ENCODE measurements around the gene SIGLEC11.
A peak's percentile ranks its signal among the peaks of the same experiment; 100 is the strongest.

SIGLEC11 gene

DNA sequence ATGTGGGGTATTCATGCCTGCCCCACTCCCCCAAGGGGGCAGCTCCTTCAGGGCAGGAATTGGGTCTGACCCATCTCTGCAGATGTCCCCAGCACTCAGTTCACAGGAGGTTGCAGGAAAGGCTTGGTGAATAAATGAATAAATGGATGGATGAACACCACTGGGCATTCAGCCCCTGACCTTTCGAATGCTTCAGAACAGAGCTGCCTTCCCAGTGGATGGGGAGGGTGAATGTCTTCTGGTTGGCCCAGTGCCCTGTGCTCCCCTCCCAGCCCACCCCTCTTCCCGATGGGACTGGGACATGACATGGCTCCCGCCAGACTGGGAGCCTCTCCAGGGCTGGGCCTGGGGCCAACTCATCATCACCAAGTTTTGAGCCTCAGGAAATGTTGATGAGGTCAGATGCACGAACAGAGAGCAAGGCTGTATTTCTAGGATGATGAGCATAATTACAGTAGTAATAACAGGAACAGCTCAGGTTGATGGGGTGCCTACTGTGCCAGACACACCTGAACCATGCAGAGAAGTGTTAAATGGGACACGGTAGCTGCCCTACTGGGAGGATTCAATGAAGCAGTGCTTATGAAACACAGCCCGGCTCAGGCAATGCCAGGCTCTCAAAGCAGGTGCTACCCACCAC, 38.5 kb upstream of the SIGLEC11 start:
- Histone ChIP-seq H3K9me3 (ENCODE audit: severe bottlenecking) (no peaks in the 10 kb centered on the region), H3K27ac (no peak overlapping the region), H3K27me3 (ENCODE audit: insufficient read depth, low read depth, severe bottlenecking) (no peaks in the 10 kb centered on the region), H3K36me3 (peaks cover 43% of the 10 kb centered on the region), H3K4me3 (ENCODE audit: low read depth, low read length) (no peak overlapping the region)
- DNase-seq, result no peak
- TF ChIP-seq, protein P1, sequence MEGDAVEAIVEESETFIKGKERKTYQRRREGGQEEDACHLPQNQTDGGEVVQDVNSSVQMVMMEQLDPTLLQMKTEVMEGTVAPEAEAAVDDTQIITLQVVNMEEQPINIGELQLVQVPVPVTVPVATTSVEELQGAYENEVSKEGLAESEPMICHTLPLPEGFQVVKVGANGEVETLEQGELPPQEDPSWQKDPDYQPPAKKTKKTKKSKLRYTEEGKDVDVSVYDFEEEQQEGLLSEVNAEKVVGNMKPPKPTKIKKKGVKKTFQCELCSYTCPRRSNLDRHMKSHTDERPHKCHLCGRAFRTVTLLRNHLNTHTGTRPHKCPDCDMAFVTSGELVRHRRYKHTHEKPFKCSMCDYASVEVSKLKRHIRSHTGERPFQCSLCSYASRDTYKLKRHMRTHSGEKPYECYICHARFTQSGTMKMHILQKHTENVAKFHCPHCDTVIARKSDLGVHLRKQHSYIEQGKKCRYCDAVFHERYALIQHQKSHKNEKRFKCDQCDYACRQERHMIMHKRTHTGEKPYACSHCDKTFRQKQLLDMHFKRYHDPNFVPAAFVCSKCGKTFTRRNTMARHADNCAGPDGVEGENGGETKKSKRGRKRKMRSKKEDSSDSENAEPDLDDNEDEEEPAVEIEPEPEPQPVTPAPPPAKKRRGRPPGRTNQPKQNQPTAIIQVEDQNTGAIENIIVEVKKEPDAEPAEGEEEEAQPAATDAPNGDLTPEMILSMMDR (IDR thresholded peaks at IDR 0.05; ENCODE audit: low read depth, low read length), result no peak

DNA sequence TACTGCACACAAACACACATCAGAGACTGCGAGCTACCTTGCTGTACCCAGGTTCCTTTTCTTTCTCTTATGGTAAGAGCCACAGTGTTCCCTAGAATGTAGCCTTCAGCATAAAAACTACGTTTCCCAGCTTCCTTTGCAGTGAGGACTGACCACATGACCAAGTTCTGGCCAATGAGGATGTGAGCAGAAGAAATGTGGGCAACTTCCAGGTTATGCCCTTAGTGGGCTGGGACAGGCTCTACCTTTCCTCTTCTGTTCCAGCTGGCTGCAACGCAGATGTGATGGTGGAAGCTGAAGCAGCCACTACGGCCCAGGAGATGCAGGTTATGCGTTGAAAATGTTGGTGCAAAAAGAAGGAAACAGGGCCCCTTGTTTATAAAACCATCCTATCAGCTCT, 36.7 kb upstream of the SIGLEC11 start:
- no peaks in the 10 kb centered on the region for H3K9me3 ChIP-seq (ENCODE audit: severe bottlenecking)
- H3K4me3 ChIP-seq (ENCODE audit: low read depth, low read length), result no peak overlapping the region
- H3K27ac ChIP-seq, result no peak overlapping the region
- DNase-seq, result peak; percentile 46
- H3K36me3 ChIP-seq, result peaks cover 35% of the 10 kb centered on the region
- H3K27me3 ChIP-seq (ENCODE audit: insufficient read depth, low read depth, severe bottlenecking), result no peaks in the 10 kb centered on the region
- TF ChIP-seq, protein P1 (IDR thresholded peaks at IDR 0.05; ENCODE audit: low read depth, low read length), result no peak

DNA sequence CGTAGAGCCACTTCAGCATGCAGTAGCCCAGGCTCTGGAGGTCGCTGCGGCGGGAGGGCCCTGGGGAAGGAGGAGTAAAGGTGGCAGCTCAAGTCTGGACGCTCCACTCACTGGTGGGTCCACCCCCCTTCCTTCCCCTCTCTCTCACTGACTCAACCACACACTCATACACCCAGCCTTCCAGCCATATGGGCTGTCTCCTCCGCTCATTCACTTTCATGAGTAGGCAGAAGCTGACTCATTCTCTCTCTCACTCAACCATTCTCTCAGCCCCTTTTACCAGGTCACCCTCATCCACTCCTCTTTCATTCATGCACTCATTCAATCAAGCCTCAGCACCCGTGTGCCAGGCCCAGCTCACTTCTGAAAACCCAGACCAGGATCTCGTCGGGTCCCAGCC, 27.5 kb upstream of the SIGLEC11 start:
- no peak for DNase-seq
- TF ChIP-seq, protein P1 (IDR thresholded peaks at IDR 0.05; ENCODE audit: low read depth, low read length), result no peak
- no peaks in the 10 kb centered on the region for H3K27me3 ChIP-seq (ENCODE audit: insufficient read depth, low read depth, severe bottlenecking)
- H3K9me3 ChIP-seq (ENCODE audit: severe bottlenecking), result no peaks in the 10 kb centered on the region
- peaks cover 9% of the 10 kb centered on the region for H3K36me3 ChIP-seq
- no peak overlapping the region for H3K27ac ChIP-seq
- no peak overlapping the region for H3K4me3 ChIP-seq (ENCODE audit: low read depth, low read length)

DNA sequence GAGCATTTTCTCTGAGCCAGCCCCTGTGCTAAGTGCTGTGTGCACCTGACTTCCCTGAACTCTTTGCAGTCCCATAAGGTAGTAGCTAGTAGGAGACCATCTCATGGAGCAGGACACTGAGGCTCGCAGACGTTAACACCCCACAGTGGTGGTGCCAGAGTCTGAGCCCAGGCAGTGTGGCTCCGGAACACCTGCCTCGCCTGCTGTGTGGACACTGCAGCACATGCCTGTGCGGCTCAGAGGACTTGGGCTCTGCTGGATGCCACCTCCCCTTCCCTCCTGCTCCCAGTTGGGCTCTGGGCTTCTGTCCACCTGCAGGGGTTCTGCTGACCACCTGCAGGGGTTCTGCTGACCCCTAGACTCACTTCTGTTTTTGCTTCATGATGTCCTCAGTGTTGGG, 27.0 kb upstream of the SIGLEC11 start:
- TF ChIP-seq, protein P1 (IDR thresholded peaks at IDR 0.05; ENCODE audit: low read depth, low read length), result no peak
- Histone ChIP-seq H3K36me3 (peaks cover 9% of the 10 kb centered on the region), H3K27ac (no peak overlapping the region), H3K9me3 (ENCODE audit: severe bottlenecking) (no peaks in the 10 kb centered on the region), H3K4me3 (ENCODE audit: low read depth, low read length) (no peak overlapping the region), H3K27me3 (ENCODE audit: insufficient read depth, low read depth, severe bottlenecking) (no peaks in the 10 kb centered on the region)
- no peak for DNase-seq

DNA sequence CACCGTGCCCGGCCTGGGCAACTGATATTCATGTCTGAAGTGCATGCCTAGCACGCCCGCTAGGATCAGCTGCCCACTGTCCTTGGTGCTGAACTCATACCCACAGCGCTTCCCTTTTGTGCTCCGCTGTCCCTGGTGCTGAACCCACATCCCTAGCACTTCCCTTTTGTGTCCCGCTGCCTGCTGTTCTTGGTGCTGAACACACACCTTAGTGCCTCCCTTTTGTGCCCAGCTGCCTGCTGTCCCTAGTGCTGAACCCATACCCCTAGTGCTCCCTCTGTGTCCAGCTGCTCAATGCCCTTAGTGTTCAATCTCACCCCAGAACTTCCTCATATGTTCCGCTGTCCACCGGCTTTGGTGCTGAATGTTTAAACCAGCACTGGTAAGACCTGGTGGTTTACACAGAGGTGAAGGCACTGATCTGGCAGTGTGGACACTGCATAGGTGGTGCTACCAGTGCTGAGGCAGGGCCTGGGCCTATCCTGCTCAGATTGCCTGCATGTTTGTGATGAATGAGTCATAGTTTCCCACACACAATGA, 26.3 kb upstream of the SIGLEC11 start:
- no peak overlapping the region for H3K27ac ChIP-seq
- H3K9me3 ChIP-seq (ENCODE audit: severe bottlenecking), result no peaks in the 10 kb centered on the region
- H3K4me3 ChIP-seq (ENCODE audit: low read depth, low read length), result no peak overlapping the region
- no peaks in the 10 kb centered on the region for H3K27me3 ChIP-seq (ENCODE audit: insufficient read depth, low read depth, severe bottlenecking)
- TF ChIP-seq, protein P1 (IDR thresholded peaks at IDR 0.05; ENCODE audit: low read depth, low read length), result no peak
- no peak for DNase-seq
- H3K36me3 ChIP-seq, result peaks cover 5% of the 10 kb centered on the region

DNA sequence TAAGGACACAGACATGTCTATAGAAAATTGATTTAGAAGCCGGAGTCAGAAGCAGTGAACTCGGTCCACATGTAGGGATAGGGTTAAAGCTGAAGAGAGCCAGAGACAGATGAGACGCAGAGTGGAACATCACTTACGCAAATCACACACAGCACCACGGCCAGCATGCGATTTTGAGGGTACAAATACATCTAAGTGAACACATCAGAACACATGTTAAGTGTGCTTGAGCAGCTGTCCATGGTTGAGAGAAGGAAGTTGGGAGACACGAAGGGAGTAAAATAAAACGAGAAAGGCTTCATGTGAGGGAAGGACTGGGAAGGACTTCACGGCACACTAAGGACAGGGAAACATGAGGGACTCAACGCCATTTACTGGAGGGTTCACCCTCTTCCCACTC, 25.4 kb upstream of the SIGLEC11 start:
- TF ChIP-seq, protein P1 (IDR thresholded peaks at IDR 0.05; ENCODE audit: low read depth, low read length), result no peak

More for the DNA sequence above, 25.4 kb upstream of the SIGLEC11 start:
- H3K36me3 ChIP-seq, result no peaks in the 10 kb centered on the region; the same call in 1 of the 2 replicates
- H3K4me3 ChIP-seq (ENCODE audit: low read depth, low read length), result no peak overlapping the region
- no peaks in the 10 kb centered on the region for H3K27me3 ChIP-seq (ENCODE audit: insufficient read depth, low read depth, severe bottlenecking)
- no peak overlapping the region for H3K27ac ChIP-seq
- no peak for DNase-seq
- H3K9me3 ChIP-seq (ENCODE audit: severe bottlenecking), result no peaks in the 10 kb centered on the region
